Measurements from ENCODE around the gene CABLES2.

CABLES2 gene

GRCh38 chr20:62436692-62437091, 29.6 kb upstream of the CABLES2 start:
- ChIA-PET CTCF (no interaction called here), POLR2A (ENCODE audit: low non-redundant PET) (no interaction called here)
- no peak for TF ChIP-seq CTCF (conservative IDR thresholded peaks at IDR 0.05; ENCODE audit: low read depth)
- no peak for DNase-seq (ENCODE audit: low spot score)
- H3K27ac ChIP-seq = no peak overlapping the region

DNA sequence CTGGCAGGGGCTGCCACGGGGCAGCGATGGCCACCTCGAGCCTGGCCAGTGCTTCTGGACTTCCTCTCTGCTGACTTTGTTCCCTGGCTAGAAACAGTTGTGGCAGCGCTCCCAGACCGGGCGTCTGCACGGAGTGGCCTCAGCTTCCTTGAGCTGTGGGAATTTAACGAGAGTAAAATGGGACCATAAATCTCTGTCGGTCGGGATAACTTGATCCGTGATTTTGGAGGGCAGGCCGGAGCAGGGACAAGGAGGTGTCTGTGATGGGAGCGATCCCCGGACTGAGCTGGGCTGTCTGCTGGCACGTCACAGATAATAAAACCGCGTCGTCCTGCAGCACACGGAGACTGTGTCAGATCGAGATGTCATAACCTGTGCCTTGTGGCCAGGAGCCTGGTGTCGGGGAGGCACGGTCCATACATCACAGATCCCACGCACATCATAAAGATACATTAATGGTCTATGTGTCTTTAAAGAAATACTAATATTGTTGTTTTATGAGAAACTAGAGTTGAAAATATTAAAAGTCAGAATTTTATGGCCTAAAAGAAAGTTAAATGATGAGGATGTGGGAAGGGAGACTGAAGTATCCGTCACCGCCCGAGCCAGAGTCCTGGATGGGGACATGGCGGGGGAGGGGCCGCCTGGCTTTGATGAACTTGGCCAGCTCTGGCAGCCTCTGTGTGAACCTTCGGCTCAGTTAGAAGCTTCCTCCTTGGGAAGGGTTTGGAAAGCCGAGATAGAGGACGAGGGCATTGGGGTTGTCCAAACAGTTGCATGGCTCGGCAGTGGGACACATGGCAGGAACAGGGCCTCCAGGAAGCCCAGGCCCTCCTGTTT, 26.8 kb upstream of the CABLES2 start:
- CTCF ChIA-PET = interaction anchor here (0.5 kb wide), 1 partner anchor 637 kb away, joined by 3 read pairs; no protein-coding TSS in a partner anchor

GRCh38 chr20:62430866-62431447, 23.9 kb upstream of the CABLES2 start:
- no peak overlapping the region for H3K27ac ChIP-seq
- ChIA-PET CTCF (interaction anchor here (0.7 to 1.3 kb wide), 3 partner anchors 11 to 186 kb away, joined by 3 to 5 read pairs (median 3); no protein-coding TSS in a partner anchor), POLR2A (ENCODE audit: low non-redundant PET) (no interaction called here)
- no peak for TF ChIP-seq CTCF (conservative IDR thresholded peaks at IDR 0.05; ENCODE audit: low read depth)
- DNase-seq (ENCODE audit: low spot score) = no peak

More for the DNA sequence above, 26.8 kb upstream of the CABLES2 start:
- TF ChIP-seq CTCF (conservative IDR thresholded peaks at IDR 0.05; ENCODE audit: low read depth) = no peak
- DNase-seq (ENCODE audit: low spot score) = no peak
- POLR2A ChIA-PET (ENCODE audit: low non-redundant PET) = no interaction called here
- no peak overlapping the region for H3K27ac ChIP-seq

DNA sequence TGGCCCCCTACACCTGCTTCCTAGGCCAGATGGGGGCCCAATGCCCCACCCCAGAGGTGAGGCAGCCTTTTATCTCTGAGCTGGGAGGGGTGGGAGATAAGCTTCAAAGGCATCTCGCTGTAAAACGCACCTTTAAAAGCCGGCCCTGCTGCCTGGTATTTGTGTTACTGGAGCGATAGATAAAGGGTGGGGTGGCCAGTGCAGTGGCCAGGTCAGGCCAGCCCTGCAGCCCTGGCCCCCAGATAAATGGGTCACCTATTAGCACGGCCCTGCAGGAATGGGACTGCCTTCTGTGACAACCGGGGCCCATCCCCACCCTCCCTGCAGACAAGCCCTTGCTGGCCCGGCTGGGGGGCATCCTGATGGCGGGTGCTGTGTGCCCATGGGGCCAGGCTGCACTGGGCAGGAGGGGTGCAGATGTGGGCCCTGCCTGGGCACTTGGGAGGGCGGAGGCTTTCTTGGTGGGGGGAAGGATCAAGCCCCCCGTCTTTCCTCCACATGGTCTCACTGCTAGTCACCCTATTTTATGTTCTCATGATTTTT, 23.3 kb upstream of the CABLES2 start:
- no peak overlapping the region for H3K27ac ChIP-seq
- ChIA-PET CTCF (interaction anchor here (0.8 to 1.3 kb wide), 2 partner anchors 20 to 186 kb away, joined by 3 to 5 read pairs; no protein-coding TSS in a partner anchor), POLR2A (ENCODE audit: low non-redundant PET) (no interaction called here)
- no peak for TF ChIP-seq CTCF (conservative IDR thresholded peaks at IDR 0.05; ENCODE audit: low read depth)
- DNase-seq (ENCODE audit: low spot score) = no peak

GRCh38 chr20:62429455-62430310, 22.6 kb upstream of the CABLES2 start:
- CTCF ChIA-PET = interaction anchor here (0.6 to 1.5 kb wide), 4 partner anchors 20 to 380 kb away, joined by 3 to 5 read pairs (median 4); no protein-coding TSS in a partner anchor

More at GRCh38 chr20:62429455-62430310, 22.6 kb upstream of the CABLES2 start:
- POLR2A ChIA-PET (ENCODE audit: low non-redundant PET) = no interaction called here
- DNase-seq (ENCODE audit: low spot score) = no peak
- H3K27ac ChIP-seq = no peak overlapping the region
- no peak for TF ChIP-seq CTCF (conservative IDR thresholded peaks at IDR 0.05; ENCODE audit: low read depth)

Measured in RWPE1 (cell line).